ENCODE measurements around the gene ASB11. TPM values are rescaled to one million over a fixed set of nuclear protein-coding genes. Genes with fewer than 3 reads are reported as not detected.
A peak's percentile ranks its signal among the peaks of the same experiment; 100 is the strongest.
"Not testable (repeated sequence)": the region's sequence is repeated elsewhere in the genome, so short reads cannot be mapped to it uniquely, and the experiment has no call there.

Gene ASB11
- total RNA-seq, 4 donors from 2014 or later: not detected

- TF ChIP-seq, protein P1, sequence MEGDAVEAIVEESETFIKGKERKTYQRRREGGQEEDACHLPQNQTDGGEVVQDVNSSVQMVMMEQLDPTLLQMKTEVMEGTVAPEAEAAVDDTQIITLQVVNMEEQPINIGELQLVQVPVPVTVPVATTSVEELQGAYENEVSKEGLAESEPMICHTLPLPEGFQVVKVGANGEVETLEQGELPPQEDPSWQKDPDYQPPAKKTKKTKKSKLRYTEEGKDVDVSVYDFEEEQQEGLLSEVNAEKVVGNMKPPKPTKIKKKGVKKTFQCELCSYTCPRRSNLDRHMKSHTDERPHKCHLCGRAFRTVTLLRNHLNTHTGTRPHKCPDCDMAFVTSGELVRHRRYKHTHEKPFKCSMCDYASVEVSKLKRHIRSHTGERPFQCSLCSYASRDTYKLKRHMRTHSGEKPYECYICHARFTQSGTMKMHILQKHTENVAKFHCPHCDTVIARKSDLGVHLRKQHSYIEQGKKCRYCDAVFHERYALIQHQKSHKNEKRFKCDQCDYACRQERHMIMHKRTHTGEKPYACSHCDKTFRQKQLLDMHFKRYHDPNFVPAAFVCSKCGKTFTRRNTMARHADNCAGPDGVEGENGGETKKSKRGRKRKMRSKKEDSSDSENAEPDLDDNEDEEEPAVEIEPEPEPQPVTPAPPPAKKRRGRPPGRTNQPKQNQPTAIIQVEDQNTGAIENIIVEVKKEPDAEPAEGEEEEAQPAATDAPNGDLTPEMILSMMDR (IDR thresholded peaks at IDR 0.05): no peak
- no peak for TF ChIP-seq POLR2A (IDR thresholded peaks at IDR 0.05; ENCODE audit: low read depth)
- TF ChIP-seq POLR2AphosphoS5 (IDR thresholded peaks at IDR 0.05): peak in 1 of 2 donors; percentile 25
- no peak for TF ChIP-seq EP300 (IDR thresholded peaks at IDR 0.05)
- Histone ChIP-seq H3K4me1 (peaks cover 0 to 12% (median 3%) of the 10 kb centered on the region in 4 donors), H3K9me3 (no peaks in the 10 kb centered on the region), H3K27ac (replicated peaks in 1 of 4) (peak overlapping the region in 3 of 4 donors; percentile 0 to 46 (median 43)), H3K36me3 (no peaks in the 10 kb centered on the region), H3K4me3 (no peak overlapping the region), H3K27me3 (no peaks in the 10 kb centered on the region)
- DNase-seq (ENCODE audit: extremely low spot score): no peak
- 54% methylated on average over 2 of the region's 2 CpGs for WGBS
- intact Hi-C loops (cut with DNase I): no loop called here
These were observed 17.2 kb downstream of the ASB11 start for GRCh38 chrX:15298201-15298600.

- H3K4me1 ChIP-seq: no peaks in the 10 kb centered on the region
- H3K36me3 ChIP-seq: no peaks in the 10 kb centered on the region
- no peaks in the 10 kb centered on the region for H3K9me3 ChIP-seq
- DNase-seq (ENCODE audit: extremely low spot score): no peak
- intact Hi-C loops (cut with DNase I): no loop called here
- 100% methylated on average over 2 of the region's 2 CpGs for whole genome bisulfite sequencing
- H3K27me3 ChIP-seq: no peaks in the 10 kb centered on the region
- TF ChIP-seq EP300 (IDR thresholded peaks at IDR 0.05) (no peak), POLR2A (IDR thresholded peaks at IDR 0.05; ENCODE audit: low read depth) (no peak), POLR2AphosphoS5 (IDR thresholded peaks at IDR 0.05) (no peak)
- TF ChIP-seq, protein P1 (IDR thresholded peaks at IDR 0.05): no peak
- H3K27ac ChIP-seq (replicated peaks in 1 of 4): no peak overlapping the region
- no peak overlapping the region for H3K4me3 ChIP-seq
These were observed 22.0 kb downstream of the ASB11 start for GRCh38 chrX:15293451-15293850.

GRCh38 chrX:15292861-15293260 is 22.6 kb downstream of the ASB11 start:
- Histone ChIP-seq H3K36me3 (no peaks in the 10 kb centered on the region), H3K27ac (replicated peaks in 1 of 4) (no peak overlapping the region), H3K9me3 (no peaks in the 10 kb centered on the region), H3K4me3 (no peak overlapping the region), H3K4me1 (no peaks in the 10 kb centered on the region), H3K27me3 (no peaks in the 10 kb centered on the region)
- intact Hi-C loops (cut with DNase I): no loop called here
- TF ChIP-seq POLR2A (IDR thresholded peaks at IDR 0.05; ENCODE audit: low read depth) (no peak), POLR2AphosphoS5 (IDR thresholded peaks at IDR 0.05) (no peak), EP300 (IDR thresholded peaks at IDR 0.05) (no peak)
- TF ChIP-seq, protein P1 (IDR thresholded peaks at IDR 0.05): no peak
- DNase-seq (ENCODE audit: extremely low spot score): no peak
- 92% methylated on average over 3 of the region's 3 CpGs for WGBS

- 35% methylated on average over 1 of the region's 1 CpG for WGBS
- Histone ChIP-seq H3K9me3 (peaks cover 0 to 4% (median 0%) of the 10 kb centered on the region in 4 donors), H3K4me3 (no peak overlapping the region), H3K27me3 (no peaks in the 10 kb centered on the region), H3K4me1 (no peaks in the 10 kb centered on the region), H3K36me3 (no peaks in the 10 kb centered on the region), H3K27ac (replicated peaks in 1 of 4) (no peak overlapping the region)
- TF ChIP-seq POLR2A (IDR thresholded peaks at IDR 0.05; ENCODE audit: low read depth): no peak
- TF ChIP-seq POLR2AphosphoS5 (IDR thresholded peaks at IDR 0.05): no peak
- no peak for TF ChIP-seq EP300 (IDR thresholded peaks at IDR 0.05)
- TF ChIP-seq, protein P1 (IDR thresholded peaks at IDR 0.05): no peak
- intact Hi-C loops (cut with DNase I): no loop called here
- no peak for DNase-seq (ENCODE audit: extremely low spot score)
These were observed 37.8 kb downstream of the ASB11 start for GRCh38 chrX:15277604-15278003.

- intact Hi-C loops (cut with DNase I): no loop called here
- 94% methylated on average over 2 of the region's 2 CpGs for WGBS
- no peak overlapping the region for H3K4me3 ChIP-seq
These were observed 40.5 kb downstream of the ASB11 start for GRCh38 chrX:15274946-15275345.

GRCh38 chrX:15273275-15273674 is 42.2 kb downstream of the ASB11 start:
- DNase-seq (ENCODE audit: extremely low spot score); H3K9me3 ChIP-seq; H3K4me3 ChIP-seq; H3K36me3 ChIP-seq; H3K27ac ChIP-seq (replicated peaks in 1 of 4); intact Hi-C loops (cut with DNase I); H3K27me3 ChIP-seq: not testable (repeated sequence)
- 87% methylated on average over 10 of the region's 10 CpGs for WGBS
- peaks cover 0 to 10% (median 6%) of the 10 kb centered on the region in 4 donors for H3K4me1 ChIP-seq

More at GRCh38 chrX:15274946-15275345, 40.5 kb downstream of the ASB11 start:
- DNase-seq (ENCODE audit: extremely low spot score): no peak
- no peak for TF ChIP-seq POLR2A (IDR thresholded peaks at IDR 0.05; ENCODE audit: low read depth)
- Histone ChIP-seq H3K36me3 (no peaks in the 10 kb centered on the region), H3K27ac (replicated peaks in 1 of 4) (no peak overlapping the region), H3K4me1 (peaks cover 0 to 4% (median 2%) of the 10 kb centered on the region in 4 donors), H3K9me3 (peaks cover 0 to 4% (median 0%) of the 10 kb centered on the region in 4 donors), H3K27me3 (no peaks in the 10 kb centered on the region)
